GM19351 (cell line): ENCODE data around the gene IGSF23.
"Not testable (repeated sequence)": the region's sequence is repeated elsewhere in the genome, so short reads cannot be mapped to it uniquely, and the experiment has no call there.

Experiments used
- ATAC-seq: cut with Tn5 transposase; IDR thresholded peaks from one replicate; pipeline ENCODE4 v1.9.1; 2021; ENCODE audit warnings: mild to moderate bottlenecking, moderate library complexity; ENCODE audit not compliant: unreplicated experiment

Gene IGSF23

DNA sequence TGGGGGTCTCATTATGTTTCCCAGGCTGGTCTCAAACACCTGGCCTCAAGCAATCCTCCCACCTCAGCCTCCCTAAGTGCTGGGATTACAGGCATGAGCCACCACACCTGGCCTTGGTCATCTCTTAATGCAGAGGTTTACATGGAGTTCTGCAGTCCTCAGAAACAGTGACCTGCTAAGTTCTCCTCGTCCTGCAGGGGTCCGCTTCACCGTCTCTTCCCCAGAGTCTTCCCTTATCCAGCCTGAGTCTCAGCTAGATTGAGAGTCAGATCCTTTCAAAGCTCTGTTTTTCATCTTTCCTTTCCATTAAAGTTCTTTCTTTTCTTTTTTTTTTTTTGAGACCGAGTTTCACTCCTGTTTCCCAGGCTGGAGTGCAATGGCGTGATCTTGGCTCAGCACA is 2.9 kb upstream of the IGSF23 start:
- not testable (repeated sequence) for ATAC-seq

DNA sequence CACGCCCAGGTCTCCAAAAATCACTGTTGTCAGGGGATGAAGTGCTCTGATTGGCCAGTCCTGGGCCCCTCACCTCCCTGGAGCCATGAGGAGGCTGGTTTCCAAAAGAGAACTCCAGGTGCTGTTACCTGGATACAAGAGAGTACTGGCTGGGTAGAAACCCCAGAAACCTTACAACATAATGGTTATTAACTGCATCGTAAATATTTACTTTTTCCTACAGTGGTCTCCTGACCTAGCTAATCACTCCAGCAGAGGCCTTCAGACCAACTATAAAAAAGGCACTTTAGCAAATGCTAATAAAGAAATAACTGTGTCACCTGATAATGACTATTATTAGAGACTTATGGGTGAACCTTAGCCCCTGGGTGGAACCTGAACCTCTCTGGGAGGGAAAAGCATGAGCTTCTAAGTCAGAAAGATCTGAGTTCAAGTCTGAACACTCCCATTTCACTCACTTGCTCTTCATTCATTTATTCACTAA is 1.5 kb upstream of the IGSF23 start:
- no peak for ATAC-seq

DNA sequence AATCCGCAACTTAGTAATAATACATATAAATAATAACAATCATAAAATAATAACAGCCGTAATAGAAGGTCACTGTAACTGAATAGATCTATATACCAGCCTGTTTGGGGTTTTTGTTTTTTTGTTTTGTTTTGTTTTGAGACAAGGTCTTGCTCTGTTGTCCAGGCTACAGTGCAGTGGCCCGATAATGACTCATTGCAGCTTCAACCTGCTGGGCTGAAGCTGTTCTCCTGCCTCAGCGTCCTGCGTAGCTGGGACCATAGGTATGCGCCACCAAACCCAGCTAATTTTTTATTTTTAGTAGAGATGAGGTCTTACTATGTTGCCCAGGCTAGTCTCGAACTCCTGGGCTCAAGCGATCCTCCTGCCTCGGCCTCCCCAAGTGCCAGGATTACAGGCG is 950 bp downstream of the IGSF23 start:
- no peak for ATAC-seq

DNA sequence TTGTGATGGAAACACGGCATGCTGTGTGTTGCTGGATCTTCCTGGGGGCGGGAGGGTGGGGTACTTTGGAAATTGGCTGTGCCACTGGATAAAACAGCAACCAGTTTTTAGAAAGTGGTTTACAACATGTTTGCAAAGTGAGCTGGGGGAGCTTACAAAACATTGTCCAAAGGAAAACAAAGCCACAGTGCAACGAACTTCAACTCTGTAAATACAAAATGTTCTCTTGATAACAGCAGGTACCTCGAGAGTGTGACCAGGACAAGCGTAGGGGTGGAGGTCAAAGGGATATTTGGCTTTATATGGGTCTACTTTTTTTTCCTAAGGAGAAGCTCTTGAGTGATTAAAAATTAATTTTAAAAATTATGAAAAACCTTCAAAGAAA is 2.5 kb downstream of the IGSF23 start:
- no peak for ATAC-seq

DNA sequence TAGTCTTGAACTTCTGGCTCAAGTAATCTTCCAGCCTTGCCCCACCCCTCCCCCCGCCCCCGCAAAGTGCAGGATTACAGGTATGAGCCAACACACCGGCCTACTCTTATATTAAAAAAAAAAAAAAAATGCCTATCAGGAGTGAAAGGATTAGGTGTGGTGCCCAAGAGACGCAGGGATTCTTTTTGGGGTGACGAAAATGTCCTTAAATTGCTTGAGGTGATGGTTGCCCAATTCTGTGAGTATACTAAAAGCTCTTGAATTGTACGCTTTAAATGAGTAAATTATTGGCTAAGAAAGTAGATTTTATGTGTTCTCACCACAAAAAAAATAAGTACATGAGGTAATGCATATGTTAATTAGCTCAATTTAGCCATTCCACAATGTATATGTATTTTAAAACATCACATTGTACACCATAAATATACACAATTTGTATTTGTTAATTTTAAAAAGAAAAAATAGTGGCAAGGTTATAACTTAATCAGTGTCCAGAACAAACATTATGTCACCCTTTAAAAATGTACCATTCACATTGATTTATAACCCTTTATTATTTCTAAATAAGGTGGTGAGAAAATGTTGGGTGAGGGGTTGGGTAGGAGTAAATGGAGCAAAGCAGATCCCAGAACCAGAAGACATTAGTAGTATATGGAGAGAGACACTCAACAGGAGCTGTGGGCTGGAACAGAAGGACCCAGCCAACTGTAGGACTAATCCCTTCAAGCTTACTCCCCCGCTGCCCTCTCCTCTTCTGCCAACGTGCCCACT is 3.9 kb downstream of the IGSF23 start:
- no peak for ATAC-seq

DNA sequence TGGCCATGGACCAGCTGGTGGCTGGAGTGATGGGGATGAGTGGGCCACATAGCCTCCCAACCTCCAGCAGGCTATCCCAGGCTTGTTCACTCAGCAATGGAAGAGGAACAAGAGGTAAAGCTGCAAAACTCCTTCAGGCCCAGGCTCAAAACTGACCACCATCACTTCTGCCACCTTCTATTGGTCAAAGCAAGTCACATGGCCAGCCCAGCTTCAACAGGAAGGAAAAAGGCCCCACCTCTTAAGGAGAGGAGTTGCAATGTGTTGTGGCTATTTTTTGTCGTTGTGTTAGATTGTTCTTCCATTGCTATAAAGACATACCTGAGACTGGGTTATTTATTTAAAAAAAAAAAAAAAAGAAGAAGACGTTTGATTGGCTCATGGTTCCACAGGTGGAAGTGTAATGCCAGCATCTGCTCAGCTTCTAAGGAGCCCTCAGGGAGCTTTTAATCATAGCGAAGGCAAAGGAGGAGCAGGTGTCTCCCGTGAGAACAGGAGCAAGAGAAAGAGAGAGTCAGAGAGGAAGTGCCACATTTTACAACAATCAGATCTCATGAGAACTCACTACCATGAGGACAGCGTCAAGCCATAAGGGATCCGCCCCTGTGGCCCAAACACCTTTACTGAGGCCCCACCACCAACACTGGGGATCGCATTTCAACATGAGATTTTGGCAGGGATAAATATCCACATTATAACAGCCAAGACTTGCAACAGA is 5.4 kb downstream of the IGSF23 start:
- ATAC-seq, result no peak

DNA sequence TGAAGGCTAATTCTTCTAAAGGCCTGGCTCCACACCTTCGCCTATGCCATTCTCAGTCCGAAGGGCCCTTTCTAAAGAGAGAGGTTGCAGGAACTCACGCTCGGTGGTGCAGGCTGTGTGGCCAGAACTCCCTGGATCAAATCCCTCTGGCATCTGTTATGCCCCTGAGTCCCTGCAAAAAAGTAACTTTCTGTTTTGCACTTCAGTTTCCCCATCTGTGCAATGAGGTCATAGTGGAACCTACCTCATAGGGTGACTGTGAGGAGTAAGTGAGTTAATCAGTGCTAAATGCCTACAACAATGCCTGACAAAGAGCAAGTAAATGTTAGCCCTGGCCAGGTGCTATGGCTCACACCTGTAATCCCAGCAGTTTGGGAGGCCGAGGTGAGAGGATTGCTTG is 7.3 kb downstream of the IGSF23 start:
- no peak for ATAC-seq

DNA sequence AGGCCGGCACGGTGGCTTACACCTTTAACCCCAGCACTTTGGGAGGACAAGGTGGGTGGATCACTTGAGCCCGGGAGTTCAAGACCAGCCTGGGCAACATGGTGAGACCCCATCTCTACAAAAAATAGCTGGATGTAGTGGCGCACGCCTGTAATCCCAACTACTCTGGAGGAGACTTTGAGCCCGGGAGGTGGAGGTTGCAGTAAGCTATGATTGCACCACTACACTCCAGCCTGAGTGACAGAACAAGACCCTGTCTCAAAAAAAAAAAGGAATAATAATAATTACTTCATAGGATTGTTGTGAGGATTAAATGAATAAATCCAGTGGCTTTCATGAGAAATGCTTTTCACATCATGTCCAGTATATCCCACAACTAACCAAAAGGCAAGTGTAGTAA is 8.0 kb downstream of the IGSF23 start:
- ATAC-seq, result no peak

DNA sequence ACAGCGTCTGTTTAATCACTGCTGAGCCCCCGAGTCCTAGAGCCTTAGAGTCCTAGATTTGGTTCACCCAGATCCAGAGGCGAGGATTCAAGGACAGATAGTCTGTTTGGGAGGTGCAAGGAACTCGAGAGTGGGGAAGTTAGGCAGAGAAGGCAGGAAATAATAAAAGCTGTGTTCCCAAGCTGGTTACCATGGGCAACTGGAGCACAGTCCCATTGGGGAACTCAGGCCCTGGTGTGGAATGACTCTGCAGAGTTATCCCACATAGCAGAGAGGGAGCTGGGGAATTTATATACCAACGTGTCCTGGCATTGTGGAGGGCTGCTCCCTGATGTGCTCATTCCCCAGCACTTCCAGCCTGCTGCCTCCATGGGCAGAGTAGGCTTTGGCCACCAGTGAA is 9.7 kb downstream of the IGSF23 start:
- ATAC-seq, result no peak

DNA sequence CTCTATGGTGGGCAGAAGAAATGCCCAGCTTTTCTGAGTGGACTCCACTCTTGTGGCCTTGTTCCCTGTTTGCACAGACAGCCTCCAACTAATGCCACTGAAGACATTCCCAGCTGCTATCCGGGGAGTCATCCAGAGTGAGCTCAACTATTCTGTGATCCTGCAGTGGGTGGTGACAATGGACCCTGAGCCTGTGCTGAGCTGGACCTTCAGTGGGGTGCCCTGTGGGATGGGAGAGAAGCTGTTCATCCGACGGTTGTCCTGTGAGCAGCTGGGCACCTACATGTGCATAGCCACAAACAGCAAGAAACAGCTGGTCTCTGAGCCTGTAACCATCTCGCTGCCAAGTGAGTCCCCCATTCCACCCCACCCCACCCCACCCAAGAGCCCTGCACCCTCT is 10.3 kb downstream of the IGSF23 start:
- ATAC-seq, result no peak

DNA sequence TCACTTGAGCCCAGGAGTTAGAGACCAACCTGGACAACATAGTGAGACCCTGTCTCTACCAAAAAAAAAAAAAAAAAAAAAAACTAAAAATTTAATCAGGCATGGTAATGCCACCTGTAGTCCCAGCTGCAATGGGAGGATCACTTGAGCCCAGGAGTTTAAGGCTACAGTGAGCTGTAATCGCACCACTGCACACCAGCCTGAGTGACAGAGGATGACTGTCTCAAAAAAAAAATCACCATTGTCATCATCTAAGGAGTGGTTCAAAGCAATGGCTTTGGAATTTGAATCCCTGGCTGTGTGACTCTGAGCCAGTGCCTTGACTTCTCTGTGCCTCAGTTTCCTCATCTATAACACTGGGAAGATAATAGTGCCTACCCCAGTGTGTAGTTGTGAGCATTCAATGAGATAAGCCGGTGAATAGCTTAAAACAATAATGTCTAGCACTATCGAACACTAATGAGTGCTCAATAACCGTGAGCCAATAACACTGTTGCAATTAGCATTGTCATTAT is 11.5 kb downstream of the IGSF23 start:
- no peak for ATAC-seq

DNA sequence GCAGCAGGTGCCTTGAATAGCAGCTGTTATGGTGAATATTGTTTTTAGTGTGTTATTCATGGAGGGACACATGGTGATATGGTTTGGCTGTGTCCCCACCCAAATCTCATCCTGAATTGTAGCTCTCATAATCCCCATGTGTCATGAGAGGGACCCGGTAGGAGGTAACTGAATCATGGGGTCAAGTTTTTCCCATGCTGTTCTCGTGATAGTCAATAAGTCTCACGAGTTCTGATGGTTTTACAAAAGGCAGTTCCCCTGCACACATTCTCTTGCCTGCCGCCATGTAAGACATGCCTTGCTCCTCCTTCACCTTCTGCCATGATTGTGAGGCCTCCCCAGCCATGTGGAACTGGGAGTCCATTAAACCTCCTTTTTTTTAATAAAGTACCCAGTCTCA is 12.3 kb downstream of the IGSF23 start:
- not testable (repeated sequence) for ATAC-seq

DNA sequence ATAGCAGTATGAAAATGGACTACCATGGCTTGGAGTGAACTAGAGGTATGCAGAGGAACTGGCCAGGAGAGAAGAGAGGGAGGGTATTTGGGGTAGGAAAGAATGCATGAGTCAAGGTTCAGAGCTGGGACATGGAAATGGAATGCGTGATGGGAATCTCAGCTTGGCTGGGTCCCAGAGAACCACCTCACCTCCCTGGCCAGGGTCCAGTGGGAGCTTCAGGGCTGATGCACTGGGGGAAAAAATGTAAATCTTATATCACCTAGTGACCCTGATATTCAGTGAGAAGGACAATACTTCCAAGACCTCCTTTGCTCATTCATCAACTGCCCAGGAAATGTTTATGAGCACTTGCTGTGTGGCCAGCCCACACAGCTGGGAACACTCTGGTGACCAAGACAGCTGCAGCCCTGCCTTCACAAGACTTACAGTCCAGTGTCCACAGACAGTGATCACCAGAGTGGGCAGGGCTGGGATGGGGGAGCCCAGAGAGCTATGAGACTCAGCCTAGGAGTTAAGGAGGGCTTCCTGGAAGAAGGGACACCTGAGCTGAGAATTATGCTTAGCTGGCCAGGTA is 12.8 kb downstream of the IGSF23 start:
- ATAC-seq, result no peak

DNA sequence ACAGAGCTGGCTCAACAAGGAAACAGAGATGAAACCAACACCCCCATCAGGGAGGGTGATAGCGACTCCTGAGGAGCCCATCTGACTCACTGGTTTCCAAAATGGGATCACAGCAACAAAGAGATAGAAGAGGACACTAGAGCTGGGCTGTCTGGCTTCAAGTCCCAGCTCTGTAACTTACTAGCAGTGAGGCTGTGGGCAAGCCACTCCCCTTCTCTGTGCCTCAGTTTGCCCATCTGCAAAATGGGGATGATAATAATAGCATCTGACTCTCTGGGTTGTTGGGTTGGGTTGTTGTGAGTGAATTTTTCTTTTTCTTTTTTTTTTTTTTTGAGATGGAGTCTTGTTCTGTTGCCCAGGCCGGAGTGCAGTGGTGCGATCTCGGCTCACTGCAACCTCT is 14.3 kb downstream of the IGSF23 start:
- ATAC-seq, result no peak

DNA sequence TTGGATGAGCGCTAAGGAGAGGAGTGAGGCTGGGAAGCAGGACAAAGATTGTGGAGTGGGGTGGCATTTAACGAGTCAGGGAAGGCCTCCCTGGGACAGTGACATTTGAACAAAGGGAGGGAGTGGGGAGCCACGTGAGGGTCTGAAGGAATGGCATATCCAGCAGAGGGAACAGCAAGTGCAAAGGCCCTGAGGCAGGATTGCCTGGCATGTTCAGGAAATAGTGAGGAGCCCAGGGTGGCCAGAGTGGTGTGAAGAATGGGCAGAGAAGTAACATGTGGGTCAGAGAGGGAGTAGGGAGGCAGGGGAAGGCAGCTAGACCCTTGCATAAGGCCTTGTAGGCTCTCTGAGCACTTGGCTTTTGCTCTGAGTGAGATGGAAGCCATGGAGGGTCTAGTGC is 15.4 kb downstream of the IGSF23 start:
- ATAC-seq, result no peak

DNA sequence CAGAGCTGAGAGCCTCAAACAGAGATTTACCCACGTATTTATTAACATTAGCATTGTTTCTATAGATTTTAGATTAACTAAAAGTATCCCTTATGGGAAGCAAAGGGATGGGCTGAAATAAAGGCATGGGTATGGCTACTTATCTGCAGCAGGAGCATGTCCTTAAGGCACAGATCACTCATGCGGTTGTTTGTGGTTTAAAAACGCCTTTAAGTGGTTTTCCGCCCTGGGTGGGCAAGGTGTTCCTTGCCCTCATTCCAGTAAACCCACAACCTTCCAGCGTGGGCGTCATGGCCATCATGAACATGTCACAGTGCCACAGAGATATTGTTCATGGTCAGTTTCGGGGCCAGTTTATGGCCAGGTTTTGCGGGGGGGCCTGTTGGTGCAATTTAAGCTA is 18.2 kb downstream of the IGSF23 start:
- not testable (repeated sequence) for ATAC-seq

DNA sequence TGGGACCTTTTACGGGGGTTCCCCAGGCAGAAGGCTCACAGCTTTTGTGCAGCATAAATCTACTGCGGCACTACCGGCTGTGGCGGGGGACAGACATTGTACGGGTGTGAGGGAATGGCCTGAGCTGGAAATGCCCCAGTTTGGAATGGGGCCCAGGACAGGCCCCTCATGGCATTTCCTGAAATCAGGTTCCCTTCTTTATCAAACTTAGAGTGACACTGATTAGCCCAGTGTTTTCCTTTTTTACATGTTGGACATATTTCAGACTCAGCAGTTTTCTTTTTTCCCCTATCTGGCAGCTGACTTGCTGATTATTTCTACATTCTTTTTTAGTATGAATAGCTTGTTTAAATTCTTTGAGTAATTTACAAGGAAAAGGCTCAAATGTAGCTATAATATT is 20.7 kb downstream of the IGSF23 start:
- not testable (repeated sequence) for ATAC-seq

DNA sequence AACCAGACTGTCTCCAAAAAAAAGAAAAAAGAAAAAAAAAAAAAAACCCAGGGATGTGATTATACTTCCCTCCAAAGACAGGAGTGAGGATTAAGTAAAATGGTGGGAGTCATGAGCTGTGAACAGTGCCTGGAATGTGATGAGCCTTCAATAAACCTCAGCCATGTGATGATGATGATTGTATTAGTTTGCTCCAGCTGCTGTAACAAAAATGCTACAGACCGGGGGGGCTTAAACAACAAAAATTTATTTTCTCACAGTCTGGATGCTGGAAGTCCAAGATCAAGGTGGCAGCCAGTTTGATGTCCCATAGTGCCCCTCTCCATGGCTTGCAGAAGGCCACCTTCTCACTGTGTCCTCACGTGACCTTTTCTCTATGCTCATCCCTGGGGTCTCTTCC is 21.4 kb downstream of the IGSF23 start:
- ATAC-seq, result no peak

DNA sequence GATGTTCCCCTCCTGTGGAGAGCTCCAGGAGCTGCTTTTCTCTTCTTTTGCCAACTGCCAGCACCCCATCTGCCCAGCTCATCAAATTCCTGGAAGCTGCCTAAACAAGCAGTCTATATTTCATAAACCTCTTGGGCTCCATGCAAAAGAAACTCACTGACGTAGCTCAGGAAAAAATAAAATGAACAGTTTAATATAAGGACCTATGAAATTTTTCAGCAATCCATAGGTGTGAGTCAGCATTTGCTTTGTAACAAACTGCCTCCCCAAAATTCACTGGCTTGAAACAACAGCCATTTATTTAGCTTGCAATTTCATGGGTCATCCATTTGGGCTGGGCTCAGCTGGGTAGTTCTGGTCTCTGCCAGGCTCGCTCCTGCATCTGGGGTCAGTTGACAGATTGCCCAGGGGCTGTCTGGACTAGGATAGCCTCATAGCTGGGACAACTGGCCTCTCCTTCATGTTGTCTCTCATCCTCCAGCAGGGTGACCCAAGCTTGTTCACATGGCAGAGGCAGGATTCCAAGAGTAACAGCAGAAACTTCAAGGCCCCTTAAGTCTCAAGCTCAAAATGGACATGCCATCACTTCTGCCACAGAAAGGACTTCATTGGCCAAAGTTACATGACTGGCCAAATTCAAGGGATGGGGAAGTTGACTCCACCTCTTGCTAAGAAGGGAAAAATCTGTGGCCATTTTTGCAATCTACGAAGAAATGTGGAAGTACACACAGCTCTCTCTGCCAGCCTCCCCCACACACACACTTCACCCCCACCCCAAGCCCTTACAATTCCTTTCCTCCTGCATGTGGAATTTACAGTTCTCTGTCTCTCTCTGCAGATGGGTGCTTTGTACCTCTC is 22.4 kb downstream of the IGSF23 start:
- no peak for ATAC-seq

DNA sequence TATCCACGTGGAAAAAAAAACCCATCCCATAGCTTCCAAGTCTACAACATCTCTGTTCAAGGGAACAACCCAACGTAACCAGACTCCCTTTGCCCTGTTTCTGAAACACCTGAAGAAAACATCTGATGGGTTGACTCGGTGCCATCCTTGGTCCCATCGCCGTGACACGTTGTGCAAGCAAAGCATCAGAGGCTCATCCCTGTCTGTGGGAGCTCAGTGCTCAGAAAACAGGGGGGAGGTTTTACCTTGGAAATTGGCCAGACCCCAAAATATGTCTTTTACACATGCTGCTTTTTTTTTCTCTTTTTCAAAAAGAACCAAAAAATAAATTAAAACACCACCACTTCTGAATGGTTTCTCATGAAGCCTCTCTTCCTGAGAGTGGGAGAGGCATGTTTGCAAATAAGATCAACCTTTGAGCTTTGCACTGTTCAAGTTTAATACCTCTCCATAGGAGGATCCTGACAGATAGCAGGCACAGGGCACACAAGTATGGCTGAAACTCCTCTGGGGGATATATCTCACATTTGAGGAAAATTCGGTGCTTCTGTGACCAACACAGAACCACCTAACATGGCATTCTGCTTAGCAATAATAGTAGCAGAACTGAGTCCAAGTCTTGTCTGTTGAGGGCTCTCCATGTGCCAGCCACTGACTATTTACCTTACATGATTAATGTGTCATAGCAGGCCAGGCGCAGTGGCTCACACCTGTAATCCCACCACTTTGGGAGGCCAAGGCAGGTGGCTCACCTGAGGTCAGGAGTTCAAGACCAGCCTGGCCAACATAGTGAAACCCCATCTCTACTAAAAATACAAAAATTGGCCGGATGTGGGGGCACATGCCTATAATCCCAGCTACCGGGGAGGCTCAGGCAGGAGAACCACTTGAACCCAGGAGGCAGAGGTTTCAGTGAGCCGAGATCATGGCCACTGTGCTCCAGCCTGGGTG is 23.4 kb downstream of the IGSF23 start:
- ATAC-seq, result no peak
